Measurements from ENCODE around the gene ATP1B3. TPM values are rescaled to one million over a fixed set of nuclear protein-coding genes. Genes with fewer than 3 reads are reported as not detected.

ATP1B3 gene
- 10 to 100 TPM; 13.2 to 28.0 TPM for total RNA-seq

DNA sequence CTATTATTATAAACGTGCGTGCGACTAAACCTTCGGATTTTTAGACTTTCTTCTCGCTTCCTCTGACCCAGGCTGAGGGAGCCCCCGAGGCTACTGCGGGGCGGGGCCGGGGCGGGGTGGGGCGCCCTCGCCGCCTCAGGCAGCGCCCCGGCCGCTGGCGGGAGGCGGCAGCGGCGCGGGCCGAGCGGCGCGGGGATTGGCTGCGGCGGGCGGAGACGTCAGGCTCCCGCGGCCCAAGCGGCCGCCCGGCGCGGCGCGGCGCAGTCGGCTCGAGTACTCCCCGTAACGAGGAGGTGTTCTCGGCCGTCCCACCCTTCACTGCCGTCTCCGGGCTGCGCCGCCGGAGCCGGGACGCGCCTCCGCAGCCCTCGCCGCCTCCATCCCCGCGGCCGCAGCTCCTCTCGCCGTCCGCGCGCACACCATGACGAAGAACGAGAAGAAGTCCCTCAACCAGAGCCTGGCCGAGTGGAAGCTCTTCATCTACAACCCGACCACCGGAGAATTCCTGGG lies at the start of gene ATP1B3:
Gene ATP1B3, plus strand, starts transcription at position 263 of the 510 bp plus-strand sequence. Its CDS starts 159 bp downstream, at position 422.
- peak; percentile 82 to 88 (median 85) for DNase-seq
- Histone ChIP-seq H3K36me3 (replicated peaks in 1 of 2; ENCODE audit: insufficient read depth in 1 of 2, low read depth in 2 of 2) (no peaks in the 10 kb centered on the region), H3K4me3 (peak within 1 kb of the TSS; percentile 62 to 82), H3K27me3 (no peaks in the 10 kb centered on the region), H3K27ac (peak within 1 kb of the TSS; percentile 80 to 98 (median 92)), H3K9me3 (no peaks in the 10 kb centered on the region), H3K4me1 (peaks cover 22% of the 10 kb centered on the region)
- TF ChIP-seq, protein P1, sequence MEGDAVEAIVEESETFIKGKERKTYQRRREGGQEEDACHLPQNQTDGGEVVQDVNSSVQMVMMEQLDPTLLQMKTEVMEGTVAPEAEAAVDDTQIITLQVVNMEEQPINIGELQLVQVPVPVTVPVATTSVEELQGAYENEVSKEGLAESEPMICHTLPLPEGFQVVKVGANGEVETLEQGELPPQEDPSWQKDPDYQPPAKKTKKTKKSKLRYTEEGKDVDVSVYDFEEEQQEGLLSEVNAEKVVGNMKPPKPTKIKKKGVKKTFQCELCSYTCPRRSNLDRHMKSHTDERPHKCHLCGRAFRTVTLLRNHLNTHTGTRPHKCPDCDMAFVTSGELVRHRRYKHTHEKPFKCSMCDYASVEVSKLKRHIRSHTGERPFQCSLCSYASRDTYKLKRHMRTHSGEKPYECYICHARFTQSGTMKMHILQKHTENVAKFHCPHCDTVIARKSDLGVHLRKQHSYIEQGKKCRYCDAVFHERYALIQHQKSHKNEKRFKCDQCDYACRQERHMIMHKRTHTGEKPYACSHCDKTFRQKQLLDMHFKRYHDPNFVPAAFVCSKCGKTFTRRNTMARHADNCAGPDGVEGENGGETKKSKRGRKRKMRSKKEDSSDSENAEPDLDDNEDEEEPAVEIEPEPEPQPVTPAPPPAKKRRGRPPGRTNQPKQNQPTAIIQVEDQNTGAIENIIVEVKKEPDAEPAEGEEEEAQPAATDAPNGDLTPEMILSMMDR (IDR thresholded peaks at IDR 0.05): peak in 1 of 7 experiments; percentile 27
- peak; percentile 83 to 88 (median 83) for TF ChIP-seq POLR2A (IDR thresholded peaks at IDR 0.05)
- 0% methylated on average over 55 of the region's 69 CpGs; no CpG with 5 or more reads in 1 of the 2 donors for WGBS, 2 donors
- intact Hi-C loops (cut with DNase I): no loop called here
- peak; percentile 86 for ATAC-seq

DNA sequence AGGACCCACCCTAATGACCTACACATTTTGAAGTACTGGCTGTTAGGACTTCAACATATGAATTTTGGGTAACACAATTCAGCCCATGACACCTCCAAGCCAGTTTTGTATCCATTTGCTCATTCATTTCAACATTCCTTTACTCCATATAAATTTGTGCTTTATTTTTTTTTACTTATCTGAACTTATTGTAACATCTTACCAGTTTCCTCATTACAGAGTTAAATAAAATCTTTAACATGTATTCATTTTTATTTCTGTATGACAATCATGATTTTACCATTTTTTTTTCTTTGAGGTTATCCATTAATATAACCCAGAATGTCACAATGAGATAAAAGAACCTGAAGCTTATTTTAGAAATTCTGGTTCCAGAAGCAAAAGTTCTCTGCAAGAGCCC lies 48.0 kb upstream of the ATP1B3 start:
- TF ChIP-seq, protein P1 (IDR thresholded peaks at IDR 0.05): no peak
- no peak for TF ChIP-seq POLR2A (IDR thresholded peaks at IDR 0.05)
- intact Hi-C loops (cut with DNase I): no loop called here
- H3K4me3 ChIP-seq: no peak overlapping the region
- no peak for DNase-seq
- no peak for ATAC-seq
- H3K4me1 ChIP-seq: peaks cover 5% of the 10 kb centered on the region
- H3K27ac ChIP-seq: no peak overlapping the region
- no peaks in the 10 kb centered on the region for H3K27me3 ChIP-seq
- no peaks in the 10 kb centered on the region for H3K36me3 ChIP-seq (replicated peaks in 1 of 2; ENCODE audit: insufficient read depth in 1 of 2, low read depth in 2 of 2)
- H3K9me3 ChIP-seq: no peaks in the 10 kb centered on the region

DNA sequence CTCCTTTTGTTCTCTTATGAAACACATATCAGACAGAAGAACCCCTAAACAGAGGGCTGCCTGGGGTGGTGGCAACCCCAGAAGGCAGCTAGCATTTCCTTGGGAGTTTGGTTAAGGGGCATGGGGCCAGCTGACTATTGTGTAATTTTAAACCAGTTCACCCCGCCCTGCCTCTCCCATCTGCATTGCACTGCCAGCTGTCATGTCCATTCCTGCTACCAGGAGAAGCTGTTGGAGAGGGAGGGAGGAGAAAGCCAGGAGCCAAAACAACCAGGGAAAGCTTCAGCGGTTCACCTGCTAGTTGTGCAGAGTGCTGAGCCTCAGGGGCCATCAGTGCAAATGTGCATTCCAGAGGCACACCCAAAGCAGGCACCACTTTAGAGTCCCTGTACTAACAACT lies 47.6 kb upstream of the ATP1B3 start:
- DNase-seq: peak; percentile 26 to 65 (median 44)
- WGBS, 2 donors: 19 to 23% methylated on average over 2 of the region's 2 CpGs
- ATAC-seq: peak; percentile 40
- intact Hi-C loops (cut with DNase I): no loop called here
- Histone ChIP-seq H3K9me3 (no peaks in the 10 kb centered on the region), H3K27ac (no peak overlapping the region), H3K4me1 (peaks cover 5% of the 10 kb centered on the region), H3K36me3 (replicated peaks in 1 of 2; ENCODE audit: insufficient read depth in 1 of 2, low read depth in 2 of 2) (no peaks in the 10 kb centered on the region), H3K4me3 (no peak overlapping the region), H3K27me3 (no peaks in the 10 kb centered on the region)
- TF ChIP-seq POLR2A (IDR thresholded peaks at IDR 0.05): no peak
- TF ChIP-seq, protein P1 (IDR thresholded peaks at IDR 0.05): no peak

DNA sequence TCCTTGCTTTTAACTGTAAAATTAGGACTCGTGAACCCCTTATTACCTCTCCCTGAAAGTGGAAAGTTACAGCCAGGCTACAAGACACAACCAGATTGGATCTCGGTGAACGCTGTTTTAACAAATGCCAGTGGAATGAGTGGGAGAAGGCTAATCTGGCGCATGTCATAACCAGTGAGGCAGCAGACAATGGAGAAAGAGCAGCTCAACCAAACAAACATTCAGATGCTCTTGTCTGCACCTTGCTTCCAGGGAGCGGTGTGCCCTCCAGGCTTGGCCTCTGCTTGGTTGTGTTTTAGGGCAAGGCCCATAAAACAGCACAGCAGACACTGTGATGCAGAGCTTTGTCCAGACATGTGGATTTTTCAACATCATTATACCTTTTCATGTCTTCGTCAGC lies 45.9 kb upstream of the ATP1B3 start:
- TF ChIP-seq POLR2A (IDR thresholded peaks at IDR 0.05): no peak
- TF ChIP-seq, protein P1 (IDR thresholded peaks at IDR 0.05): no peak
- H3K4me1 ChIP-seq: peaks cover 5% of the 10 kb centered on the region
- 89% methylated on average over 6 of the region's 6 CpGs for WGBS, 2 donors
- no peak overlapping the region for H3K27ac ChIP-seq
- ATAC-seq: no peak
- no peaks in the 10 kb centered on the region for H3K27me3 ChIP-seq
- DNase-seq: no peak
- intact Hi-C loops (cut with DNase I): no loop called here
- H3K9me3 ChIP-seq: no peaks in the 10 kb centered on the region
- H3K36me3 ChIP-seq (replicated peaks in 1 of 2; ENCODE audit: insufficient read depth in 1 of 2, low read depth in 2 of 2): no peaks in the 10 kb centered on the region
- no peak overlapping the region for H3K4me3 ChIP-seq

DNA sequence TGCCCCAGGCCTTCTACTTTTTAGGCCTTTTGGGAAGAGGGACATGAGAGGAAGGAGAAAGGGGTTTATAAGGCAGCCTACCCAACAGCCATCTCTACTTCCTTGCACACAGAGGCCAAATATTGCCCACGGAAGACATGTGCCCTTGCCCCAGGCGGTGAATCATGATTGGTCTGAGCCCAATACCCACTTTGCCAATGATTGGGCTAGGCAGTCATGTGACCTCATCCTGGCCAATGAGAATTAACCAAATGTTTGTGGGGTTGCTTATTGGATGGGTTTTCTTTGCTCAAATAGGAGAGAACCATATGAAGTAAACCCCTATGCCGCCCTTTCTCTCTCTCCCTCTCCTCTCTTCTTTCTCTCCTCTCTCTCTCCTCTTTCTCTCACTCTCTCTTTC lies 42.2 kb upstream of the ATP1B3 start:
- intact Hi-C loops (cut with DNase I): no loop called here
- no peaks in the 10 kb centered on the region for H3K9me3 ChIP-seq
- H3K36me3 ChIP-seq (replicated peaks in 1 of 2; ENCODE audit: insufficient read depth in 1 of 2, low read depth in 2 of 2): no peaks in the 10 kb centered on the region
- DNase-seq (no peak), ATAC-seq (no peak)
- TF ChIP-seq POLR2A (IDR thresholded peaks at IDR 0.05): no peak
- TF ChIP-seq, protein P1 (IDR thresholded peaks at IDR 0.05): no peak
- no peak overlapping the region for H3K4me3 ChIP-seq
- no peak overlapping the region for H3K27ac ChIP-seq
- WGBS, 2 donors: 96 to 100% methylated on average over 3 of the region's 3 CpGs
- no peaks in the 10 kb centered on the region for H3K4me1 ChIP-seq
- no peaks in the 10 kb centered on the region for H3K27me3 ChIP-seq
